A549 (cell line): Measurements from ENCODE around the gene NUAK1.

Experiments
- BHLHE40 ChIP-seq: IDR thresholded peaks from 2 replicates; pipeline ENCODE4 v1.6.1; 2012; ENCODE audit warnings: low read depth, low read length, inconsistent platforms
- CHD2 ChIP-seq: fragments of 150-350 bp; IDR thresholded peaks from 2 replicates; pipeline ENCODE4 v1.6.1; 2014; ENCODE audit warnings: low read length; ENCODE audit not compliant: partially characterized antibody
- EP300 ChIP-seq, 2 experiments: fragments of >200 bp; sonication (Bioruptor Twin); formaldehyde crosslinking; IDR thresholded peaks; 2 replicates in 1 of 2; 3 replicates in 1 of 2; pipeline ENCODE4 v1.6.1; 2016 to 2017
- JUNB ChIP-seq: fragments of >200 bp; sonication (Bioruptor Twin); formaldehyde crosslinking; IDR thresholded peaks from 2 replicates; pipeline ENCODE4 v1.6.1; 2016
- NR3C1 ChIP-seq: fragments of >200 bp; sonication (Bioruptor Twin); formaldehyde crosslinking; IDR thresholded peaks from 3 replicates; pipeline ENCODE4 v1.6.1; 2017
- POLR2A ChIP-seq: IDR thresholded peaks from 2 replicates; pipeline ENCODE4 v1.6.1; 2012; ENCODE audit warnings: mild to moderate bottlenecking, low read length
- RAD21 ChIP-seq, 2 experiments: fragments of >200 bp in 1 of 2; sonication (Bioruptor Twin) in 1 of 2; formaldehyde crosslinking in 1 of 2; IDR thresholded peaks in 1 of 2; conservative IDR thresholded peaks in 1 of 2; 2 replicates in 1 of 2; 3 replicates in 1 of 2; pipeline ENCODE4 v1.6.1; 2012 to 2018; ENCODE audit warnings: inconsistent platforms in 1 of 2
- ZC3H11A ChIP-seq: fragments of 450-650 bp; IDR thresholded peaks from 2 replicates; pipeline ENCODE4 v1.6.1; 2014; ENCODE audit warnings: antibody characterized with exemption, mild to moderate bottlenecking
- TF ChIP-seq, protein P1 (sequence below): fragments of 450-650 bp; IDR thresholded peaks from 2 replicates; pipeline ENCODE4 v1.6.1; 2014; ENCODE audit warnings: antibody characterized with exemption
- TF ChIP-seq, protein P2 (sequence below): IDR thresholded peaks from 2 replicates; pipeline ENCODE4 v1.6.1; 2012
- TF ChIP-seq, protein P3 (sequence below): fragments of 150-350 bp; IDR thresholded peaks from 2 replicates; pipeline ENCODE4 v1.6.1; 2014; ENCODE audit warnings: low read depth, mild to moderate bottlenecking, low read length
- TF ChIP-seq, protein P4 (sequence below): fragments of 200-600 bp; sonication (generic); IDR thresholded peaks from 2 replicates; pipeline ENCODE4 v1.6.1; 2016; ENCODE audit warnings: antibody characterized with exemption, mild to moderate bottlenecking, moderate library complexity
- TF ChIP-seq, protein P5 (sequence below): fragments of >200 bp; sonication (Bioruptor Twin); formaldehyde crosslinking; IDR thresholded peaks from 3 replicates; pipeline ENCODE4 v1.5.1; 2016
- TF ChIP-seq, protein P6 (sequence below): fragments of >200 bp; sonication (Bioruptor Twin); formaldehyde crosslinking; IDR thresholded peaks from 3 replicates; pipeline ENCODE4 v1.6.1; 2016

DNA sequence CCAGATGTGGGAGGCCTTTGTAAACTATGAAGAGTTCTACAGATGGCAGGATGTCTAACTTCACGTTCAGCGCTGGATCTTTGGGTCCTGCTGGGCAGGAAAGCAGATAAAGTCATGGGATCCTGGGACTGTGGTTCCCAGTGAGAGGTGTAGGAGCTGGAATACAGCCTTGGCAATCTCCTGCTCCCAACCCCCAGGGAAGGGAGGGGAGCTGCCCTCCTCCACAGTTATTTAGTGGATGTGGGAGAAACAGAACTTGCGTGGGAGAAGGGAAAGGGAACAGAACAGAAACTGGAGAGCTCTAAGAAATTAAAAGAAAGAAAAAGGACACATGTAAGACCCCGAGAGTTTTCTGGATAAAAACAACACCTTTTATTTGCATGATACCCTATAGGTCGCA, 37.0 kb downstream of the NUAK1 start:
- TF ChIP-seq, protein P1, sequence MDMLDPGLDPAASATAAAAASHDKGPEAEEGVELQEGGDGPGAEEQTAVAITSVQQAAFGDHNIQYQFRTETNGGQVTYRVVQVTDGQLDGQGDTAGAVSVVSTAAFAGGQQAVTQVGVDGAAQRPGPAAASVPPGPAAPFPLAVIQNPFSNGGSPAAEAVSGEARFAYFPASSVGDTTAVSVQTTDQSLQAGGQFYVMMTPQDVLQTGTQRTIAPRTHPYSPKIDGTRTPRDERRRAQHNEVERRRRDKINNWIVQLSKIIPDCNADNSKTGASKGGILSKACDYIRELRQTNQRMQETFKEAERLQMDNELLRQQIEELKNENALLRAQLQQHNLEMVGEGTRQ, result no peak
- TF ChIP-seq, protein P2, sequence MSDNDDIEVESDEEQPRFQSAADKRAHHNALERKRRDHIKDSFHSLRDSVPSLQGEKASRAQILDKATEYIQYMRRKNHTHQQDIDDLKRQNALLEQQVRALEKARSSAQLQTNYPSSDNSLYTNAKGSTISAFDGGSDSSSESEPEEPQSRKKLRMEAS, result no peak
- TF ChIP-seq, protein P3, sequence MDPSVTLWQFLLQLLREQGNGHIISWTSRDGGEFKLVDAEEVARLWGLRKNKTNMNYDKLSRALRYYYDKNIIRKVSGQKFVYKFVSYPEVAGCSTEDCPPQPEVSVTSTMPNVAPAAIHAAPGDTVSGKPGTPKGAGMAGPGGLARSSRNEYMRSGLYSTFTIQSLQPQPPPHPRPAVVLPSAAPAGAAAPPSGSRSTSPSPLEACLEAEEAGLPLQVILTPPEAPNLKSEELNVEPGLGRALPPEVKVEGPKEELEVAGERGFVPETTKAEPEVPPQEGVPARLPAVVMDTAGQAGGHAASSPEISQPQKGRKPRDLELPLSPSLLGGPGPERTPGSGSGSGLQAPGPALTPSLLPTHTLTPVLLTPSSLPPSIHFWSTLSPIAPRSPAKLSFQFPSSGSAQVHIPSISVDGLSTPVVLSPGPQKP, result no peak
- no peak for TF ChIP-seq EP300 (IDR thresholded peaks at IDR 0.05)
- TF ChIP-seq POLR2A, result no peak
- TF ChIP-seq, protein P4, sequence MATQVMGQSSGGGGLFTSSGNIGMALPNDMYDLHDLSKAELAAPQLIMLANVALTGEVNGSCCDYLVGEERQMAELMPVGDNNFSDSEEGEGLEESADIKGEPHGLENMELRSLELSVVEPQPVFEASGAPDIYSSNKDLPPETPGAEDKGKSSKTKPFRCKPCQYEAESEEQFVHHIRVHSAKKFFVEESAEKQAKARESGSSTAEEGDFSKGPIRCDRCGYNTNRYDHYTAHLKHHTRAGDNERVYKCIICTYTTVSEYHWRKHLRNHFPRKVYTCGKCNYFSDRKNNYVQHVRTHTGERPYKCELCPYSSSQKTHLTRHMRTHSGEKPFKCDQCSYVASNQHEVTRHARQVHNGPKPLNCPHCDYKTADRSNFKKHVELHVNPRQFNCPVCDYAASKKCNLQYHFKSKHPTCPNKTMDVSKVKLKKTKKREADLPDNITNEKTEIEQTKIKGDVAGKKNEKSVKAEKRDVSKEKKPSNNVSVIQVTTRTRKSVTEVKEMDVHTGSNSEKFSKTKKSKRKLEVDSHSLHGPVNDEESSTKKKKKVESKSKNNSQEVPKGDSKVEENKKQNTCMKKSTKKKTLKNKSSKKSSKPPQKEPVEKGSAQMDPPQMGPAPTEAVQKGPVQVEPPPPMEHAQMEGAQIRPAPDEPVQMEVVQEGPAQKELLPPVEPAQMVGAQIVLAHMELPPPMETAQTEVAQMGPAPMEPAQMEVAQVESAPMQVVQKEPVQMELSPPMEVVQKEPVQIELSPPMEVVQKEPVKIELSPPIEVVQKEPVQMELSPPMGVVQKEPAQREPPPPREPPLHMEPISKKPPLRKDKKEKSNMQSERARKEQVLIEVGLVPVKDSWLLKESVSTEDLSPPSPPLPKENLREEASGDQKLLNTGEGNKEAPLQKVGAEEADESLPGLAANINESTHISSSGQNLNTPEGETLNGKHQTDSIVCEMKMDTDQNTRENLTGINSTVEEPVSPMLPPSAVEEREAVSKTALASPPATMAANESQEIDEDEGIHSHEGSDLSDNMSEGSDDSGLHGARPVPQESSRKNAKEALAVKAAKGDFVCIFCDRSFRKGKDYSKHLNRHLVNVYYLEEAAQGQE, result no peak
- TF ChIP-seq, protein P5, sequence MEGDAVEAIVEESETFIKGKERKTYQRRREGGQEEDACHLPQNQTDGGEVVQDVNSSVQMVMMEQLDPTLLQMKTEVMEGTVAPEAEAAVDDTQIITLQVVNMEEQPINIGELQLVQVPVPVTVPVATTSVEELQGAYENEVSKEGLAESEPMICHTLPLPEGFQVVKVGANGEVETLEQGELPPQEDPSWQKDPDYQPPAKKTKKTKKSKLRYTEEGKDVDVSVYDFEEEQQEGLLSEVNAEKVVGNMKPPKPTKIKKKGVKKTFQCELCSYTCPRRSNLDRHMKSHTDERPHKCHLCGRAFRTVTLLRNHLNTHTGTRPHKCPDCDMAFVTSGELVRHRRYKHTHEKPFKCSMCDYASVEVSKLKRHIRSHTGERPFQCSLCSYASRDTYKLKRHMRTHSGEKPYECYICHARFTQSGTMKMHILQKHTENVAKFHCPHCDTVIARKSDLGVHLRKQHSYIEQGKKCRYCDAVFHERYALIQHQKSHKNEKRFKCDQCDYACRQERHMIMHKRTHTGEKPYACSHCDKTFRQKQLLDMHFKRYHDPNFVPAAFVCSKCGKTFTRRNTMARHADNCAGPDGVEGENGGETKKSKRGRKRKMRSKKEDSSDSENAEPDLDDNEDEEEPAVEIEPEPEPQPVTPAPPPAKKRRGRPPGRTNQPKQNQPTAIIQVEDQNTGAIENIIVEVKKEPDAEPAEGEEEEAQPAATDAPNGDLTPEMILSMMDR, result no peak
- TF ChIP-seq CHD2, result no peak
- TF ChIP-seq, protein P6, sequence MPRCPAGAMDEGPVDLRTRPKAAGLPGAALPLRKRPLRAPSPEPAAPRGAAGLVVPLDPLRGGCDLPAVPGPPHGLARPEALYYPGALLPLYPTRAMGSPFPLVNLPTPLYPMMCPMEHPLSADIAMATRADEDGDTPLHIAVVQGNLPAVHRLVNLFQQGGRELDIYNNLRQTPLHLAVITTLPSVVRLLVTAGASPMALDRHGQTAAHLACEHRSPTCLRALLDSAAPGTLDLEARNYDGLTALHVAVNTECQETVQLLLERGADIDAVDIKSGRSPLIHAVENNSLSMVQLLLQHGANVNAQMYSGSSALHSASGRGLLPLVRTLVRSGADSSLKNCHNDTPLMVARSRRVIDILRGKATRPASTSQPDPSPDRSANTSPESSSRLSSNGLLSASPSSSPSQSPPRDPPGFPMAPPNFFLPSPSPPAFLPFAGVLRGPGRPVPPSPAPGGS, result no peak
- no peak for TF ChIP-seq RAD21 (conservative IDR thresholded peaks at IDR 0.05 in 1 of 2, IDR thresholded peaks at IDR 0.05 in 1 of 2)
- TF ChIP-seq ZC3H11A, result no peak
- TF ChIP-seq NR3C1, result no peak
- TF ChIP-seq BHLHE40, result no peak
- TF ChIP-seq JUNB, result no peak
